Kidney (tissue), 14 donors: ENCODE results near the gene ISM1. TPM values are rescaled to one million over a fixed set of nuclear protein-coding genes. Genes with fewer than 3 reads are reported as not detected.

Source experiments
- DNase-seq, 5 donors: peaks; one replicate each; pipeline ENCODE4 v3.0.0-alpha.2; 2013 to 2020
- FAIRE-seq: peaks from 2 replicates; lab custom pipeline; 2012; peaks lifted over from hg19 to GRCh38; lab: Jason Lieb, UNC
- H3K27ac ChIP-seq, 2 donors: one replicate each; pipeline ENCODE4 v1.7.0; 2013; ENCODE audit warnings: low read depth in 2 of 2, low read length in 2 of 2, inconsistent platforms in 1 of 2
- H3K27me3 ChIP-seq: one replicate; pipeline ENCODE4 v1.7.1; 2013; ENCODE audit warnings: low read length, inconsistent platforms; ENCODE audit not compliant: control insufficient read depth, insufficient read depth
- H3K36me3 ChIP-seq, 3 donors: one replicate each; pipeline versions ENCODE4 v1.7.0 to v1.7.1; 2013; ENCODE audit warnings: low read length in 3 of 3, control low read depth in 1 of 3, inconsistent platforms in 1 of 3; ENCODE audit not compliant: insufficient read depth in 3 of 3, control insufficient read depth in 2 of 3
- H3K4me1 ChIP-seq, 3 donors: one replicate each; pipeline versions ENCODE4 v1.7.0 to v1.7.1; 2013; ENCODE audit warnings: low read length in 3 of 3, inconsistent platforms in 1 of 3, low read depth in 1 of 3; ENCODE audit not compliant: control insufficient read depth in 2 of 3, insufficient read depth in 2 of 3
- H3K4me3 ChIP-seq, 3 donors: one replicate each; pipeline versions ENCODE4 v1.7.0 to v1.8.1; 2013; ENCODE audit warnings: low read length in 3 of 3, control low read depth in 1 of 3, inconsistent platforms in 1 of 3
- H3K9ac ChIP-seq, 3 donors: one replicate each; pipeline versions ENCODE4 v1.7.0 to v1.7.1; 2013; ENCODE audit warnings: low read length in 3 of 3, control low read depth in 1 of 3, inconsistent platforms in 1 of 3
- H3K9me3 ChIP-seq, 3 donors: one replicate each; pipeline versions ENCODE4 v1.7.0 to v1.7.1; 2013; ENCODE audit warnings: low read length in 3 of 3, control low read depth in 1 of 3, inconsistent platforms in 1 of 3; ENCODE audit not compliant: control insufficient read depth in 2 of 3, insufficient read depth in 1 of 3
- intact Hi-C: fragments of 100-400 bp; cut with DNase I; formaldehyde crosslinking; loops from one replicate; pipeline ENCODE4 v1.11.1; 2022
- polyA plus RNA-seq: library from polyadenylated mRNA; stranded (reverse); fragments of 350-450 nt; fragmentation: Illumina TruSeq; extraction: RNeasy Lipid Tissue Mini Kit (QIAGEN cat#74804); gene quantifications from one replicate; pipeline ENCODE4 v1.2.3, GENCODE V29; 2014; ENCODE audit warnings: low read depth, low replicate concordance; ENCODE audit not compliant: insufficient read depth
- total RNA-seq: library from RNA; stranded (reverse); fragmentation: NEBNext Ultra II Directional; extraction: Animal tissue kit (Norgen Biotek cat#: 25700); gene quantifications from one replicate; pipeline ENCODE4 v1.2.1, GENCODE V29; 2021
- TF ChIP-seq, protein P1 (sequence below): IDR thresholded peaks from 3 replicates; pipeline ENCODE4 v1.5.1; 2012; ENCODE audit warnings: mild to moderate bottlenecking, moderate library complexity, borderline replicate concordance; ENCODE audit not compliant: insufficient read depth; ENCODE audit errors: extremely low read depth
- donor health status: control.
- donor health status: control.
- donor health status: control.
- donor health status: control.
- donor health status: control.
- donor health status: DM: yes; HTN: yes; CAD: no.
- donor health status: Normal renal cell carcinoma (clear cell type).

ISM1 gene
- total and polyA plus RNA-seq, 2 donors from 2014 or later = 2.0 to 2.6 TPM

DNA sequence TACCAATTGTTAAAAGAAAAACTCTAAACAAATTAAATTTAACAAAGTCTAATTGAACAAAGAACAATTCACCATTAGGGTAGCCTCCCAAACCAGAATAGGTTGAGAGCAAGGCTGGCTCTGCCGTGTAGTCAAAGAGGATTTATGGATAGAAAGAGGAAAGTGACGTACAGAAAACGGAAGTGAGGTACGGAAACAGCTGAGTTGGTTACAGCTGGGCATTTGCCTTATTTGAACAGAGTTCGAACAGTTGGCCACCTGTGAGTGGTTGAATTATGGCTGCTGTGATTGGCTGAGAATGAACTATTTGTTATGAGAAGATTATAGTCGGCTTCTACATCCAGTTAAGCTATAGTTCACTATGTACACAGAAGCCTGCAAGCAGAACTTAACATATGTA lies 18.5 kb upstream of the ISM1 start:
- no peaks in the 10 kb centered on the region for H3K36me3 ChIP-seq
- H3K4me3 ChIP-seq = no peak overlapping the region
- TF ChIP-seq, protein P1, sequence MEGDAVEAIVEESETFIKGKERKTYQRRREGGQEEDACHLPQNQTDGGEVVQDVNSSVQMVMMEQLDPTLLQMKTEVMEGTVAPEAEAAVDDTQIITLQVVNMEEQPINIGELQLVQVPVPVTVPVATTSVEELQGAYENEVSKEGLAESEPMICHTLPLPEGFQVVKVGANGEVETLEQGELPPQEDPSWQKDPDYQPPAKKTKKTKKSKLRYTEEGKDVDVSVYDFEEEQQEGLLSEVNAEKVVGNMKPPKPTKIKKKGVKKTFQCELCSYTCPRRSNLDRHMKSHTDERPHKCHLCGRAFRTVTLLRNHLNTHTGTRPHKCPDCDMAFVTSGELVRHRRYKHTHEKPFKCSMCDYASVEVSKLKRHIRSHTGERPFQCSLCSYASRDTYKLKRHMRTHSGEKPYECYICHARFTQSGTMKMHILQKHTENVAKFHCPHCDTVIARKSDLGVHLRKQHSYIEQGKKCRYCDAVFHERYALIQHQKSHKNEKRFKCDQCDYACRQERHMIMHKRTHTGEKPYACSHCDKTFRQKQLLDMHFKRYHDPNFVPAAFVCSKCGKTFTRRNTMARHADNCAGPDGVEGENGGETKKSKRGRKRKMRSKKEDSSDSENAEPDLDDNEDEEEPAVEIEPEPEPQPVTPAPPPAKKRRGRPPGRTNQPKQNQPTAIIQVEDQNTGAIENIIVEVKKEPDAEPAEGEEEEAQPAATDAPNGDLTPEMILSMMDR = no peak
- DNase-seq (no peak), FAIRE-seq (no peak)
- intact Hi-C loops = no loop called here
- no peak overlapping the region for H3K9ac ChIP-seq
- H3K27me3 ChIP-seq = no peaks in the 10 kb centered on the region
- H3K27ac ChIP-seq = no peak overlapping the region
- no peaks in the 10 kb centered on the region for H3K4me1 ChIP-seq
- no peaks in the 10 kb centered on the region for H3K9me3 ChIP-seq

DNA sequence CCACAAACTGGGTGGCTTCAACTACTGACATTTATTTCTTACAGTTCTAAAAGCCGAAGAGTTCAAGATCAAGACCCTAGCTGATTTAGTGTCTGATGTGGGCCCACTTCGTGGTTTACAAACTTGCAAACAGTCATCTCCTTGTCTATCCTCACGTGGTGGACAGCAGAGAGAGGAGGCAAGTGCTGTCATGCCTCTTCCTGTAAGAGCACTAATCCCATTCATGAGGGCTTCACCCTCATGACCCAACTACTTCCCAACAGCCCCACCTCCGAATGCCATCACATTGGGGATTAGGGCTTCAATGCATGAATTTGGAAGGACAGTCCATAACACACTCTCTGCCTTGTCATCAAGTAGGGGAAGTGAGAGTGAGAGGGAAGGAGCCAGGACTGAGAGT lies 15.6 kb upstream of the ISM1 start:
- Histone ChIP-seq H3K4me1 (no peaks in the 10 kb centered on the region), H3K9ac (no peak overlapping the region), H3K4me3 (no peak overlapping the region), H3K9me3 (no peaks in the 10 kb centered on the region), H3K27me3 (no peaks in the 10 kb centered on the region), H3K36me3 (no peaks in the 10 kb centered on the region), H3K27ac (no peak overlapping the region)
- intact Hi-C loops = no loop called here
- TF ChIP-seq, protein P1 = no peak
- FAIRE-seq (no peak), DNase-seq (no peak)

DNA sequence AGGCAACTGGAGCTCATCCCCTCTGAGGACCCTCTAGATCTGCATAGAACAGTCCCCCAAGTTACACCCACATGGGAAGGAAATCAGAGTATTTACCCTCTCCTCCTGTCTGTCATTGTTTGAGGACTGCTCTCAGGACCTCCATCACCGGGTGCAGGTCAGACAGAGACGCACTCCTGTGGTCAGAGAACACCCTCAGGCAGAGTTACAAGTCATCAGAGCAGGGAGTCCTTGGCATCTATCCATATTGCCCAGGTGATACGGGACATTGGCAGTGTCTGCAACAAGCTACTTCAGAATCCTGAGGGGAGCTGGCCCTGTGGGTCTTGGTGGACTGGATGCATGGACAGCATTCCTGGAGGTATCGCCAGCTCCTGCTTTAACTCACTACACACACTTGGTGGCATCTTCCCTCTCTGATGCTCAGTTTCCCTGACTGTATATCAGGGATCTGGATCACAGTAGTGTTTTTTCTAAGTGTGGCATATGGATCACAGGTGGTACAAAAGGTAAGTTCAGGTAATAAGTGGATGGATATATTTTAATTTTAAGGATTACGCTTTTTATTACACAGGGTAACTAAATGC lies 15.1 kb upstream of the ISM1 start:
- intact Hi-C loops = no loop called here
- DNase-seq (no peak), FAIRE-seq (no peak)
- Histone ChIP-seq H3K27ac (no peak overlapping the region), H3K4me1 (no peaks in the 10 kb centered on the region), H3K36me3 (no peaks in the 10 kb centered on the region), H3K9me3 (no peaks in the 10 kb centered on the region), H3K27me3 (no peaks in the 10 kb centered on the region), H3K4me3 (no peak overlapping the region), H3K9ac (no peak overlapping the region)
- TF ChIP-seq, protein P1 = no peak

DNA sequence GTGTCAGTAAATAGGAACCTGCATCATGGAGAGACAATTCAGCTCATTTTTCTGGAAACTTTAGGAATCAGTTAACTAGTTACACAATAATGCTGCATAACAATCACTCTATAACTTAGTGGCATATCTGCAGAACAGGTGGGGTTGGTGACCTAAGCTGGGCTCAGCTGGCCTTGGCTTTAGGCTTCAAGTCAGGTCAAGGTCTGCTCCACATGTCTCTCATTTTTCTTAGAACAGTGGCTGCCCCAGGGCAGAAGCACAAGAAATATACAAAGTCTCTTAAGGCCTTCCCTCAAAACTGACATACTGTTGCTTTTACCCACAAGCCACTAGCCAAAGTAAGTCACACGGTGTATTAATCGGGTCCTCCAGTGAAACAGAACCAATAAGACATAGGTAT lies 14.1 kb upstream of the ISM1 start:
- no peak overlapping the region for H3K4me3 ChIP-seq
- H3K9me3 ChIP-seq = no peaks in the 10 kb centered on the region
- no peak overlapping the region for H3K27ac ChIP-seq
- TF ChIP-seq, protein P1 = no peak
- H3K27me3 ChIP-seq = no peaks in the 10 kb centered on the region
- intact Hi-C loops = no loop called here
- no peaks in the 10 kb centered on the region for H3K36me3 ChIP-seq
- no peak for DNase-seq
- FAIRE-seq = no peak
- H3K9ac ChIP-seq = no peak overlapping the region
- no peaks in the 10 kb centered on the region for H3K4me1 ChIP-seq
